HepG2 (cell line): ENCODE measurements around the gene SFRP4. TPM values are rescaled to one million over a fixed set of nuclear protein-coding genes. Genes with fewer than 3 reads are reported as not detected.

ENCODE experiments used
- AHDC1 ChIP-seq: sonication (generic); formaldehyde crosslinking; IDR thresholded peaks from 2 replicates; pipeline ENCODE4 v1.5.1; 2020; ENCODE audit warnings: mild to moderate bottlenecking, missing genetic modification reagents, borderline replicate concordance
- ATF3 ChIP-seq: sonication (generic); formaldehyde crosslinking; IDR thresholded peaks from 2 replicates; pipeline ENCODE4 v1.4.0; 2020; ENCODE audit warnings: missing genetic modification reagents
- JUNB ChIP-seq: sonication (generic); formaldehyde crosslinking; IDR thresholded peaks from 2 replicates; pipeline ENCODE4 v1.8.0; 2022; ENCODE audit warnings: missing genetic modification reagents, mild to moderate bottlenecking, borderline replicate concordance
- KMT2A ChIP-seq: sonication (generic); formaldehyde crosslinking; IDR thresholded peaks from 2 replicates; pipeline ENCODE4 v1.4.0; 2020; ENCODE audit warnings: missing genetic modification reagents
- MIXL1 ChIP-seq: IDR thresholded peaks from 2 replicates; pipeline ENCODE4 v1.6.1; 2016
- NONO ChIP-seq, 2 experiments: fragments of 450-650 bp in 1 of 2; sonication (generic) in 1 of 2; formaldehyde crosslinking in 1 of 2; IDR thresholded peaks in 1 of 2; conservative IDR thresholded peaks in 1 of 2; 2 replicates each; pipeline versions ENCODE4 v1.6.1 to v1.8.0; 2017 to 2022; ENCODE audit warnings: mild to moderate bottlenecking in 1 of 2, missing genetic modification reagents in 1 of 2, moderate library complexity in 1 of 2
- POGZ ChIP-seq: sonication (generic); formaldehyde crosslinking; IDR thresholded peaks from 2 replicates; pipeline ENCODE4 v1.4.0; 2020; ENCODE audit warnings: mild to moderate bottlenecking, missing genetic modification reagents
- SKI ChIP-seq: fragments of 450-650 bp; IDR thresholded peaks from one replicate; pipeline ENCODE4 v1.6.1; 2018; ENCODE audit warnings: mild to moderate bottlenecking; ENCODE audit not compliant: partially characterized antibody
- SRY ChIP-seq: sonication (generic); formaldehyde crosslinking; IDR thresholded peaks from 2 replicates; pipeline ENCODE4 v1.8.0; 2022; ENCODE audit warnings: mild to moderate bottlenecking, missing genetic modification reagents
- TGIF2 ChIP-seq: IDR thresholded peaks from 2 replicates; pipeline ENCODE4 v1.6.1; 2016; ENCODE audit warnings: control low read depth, missing compliant biosample characterization
- YEATS2 ChIP-seq: sonication (generic); formaldehyde crosslinking; IDR thresholded peaks from 2 replicates; pipeline ENCODE4 v1.4.0; 2020; ENCODE audit warnings: missing genetic modification reagents, borderline replicate concordance
- ZNF3 ChIP-seq: IDR thresholded peaks from 2 replicates; pipeline ENCODE4 v1.7.0; 2017; ENCODE audit warnings: inconsistent platforms
- ZNF670 ChIP-seq: sonication (generic); formaldehyde crosslinking; IDR thresholded peaks from 2 replicates; pipeline ENCODE4 v1.8.0; 2022; ENCODE audit warnings: mild to moderate bottlenecking, missing genetic modification reagents, borderline replicate concordance
- ZNF672 ChIP-seq: sonication (generic); formaldehyde crosslinking; IDR thresholded peaks from 2 replicates; pipeline ENCODE4 v1.8.1; 2022; ENCODE audit warnings: missing genetic modification reagents
- ZNF816 ChIP-seq: sonication (generic); formaldehyde crosslinking; IDR thresholded peaks from 2 replicates; pipeline ENCODE4 v1.8.0; 2022; ENCODE audit warnings: missing genetic modification reagents, mild to moderate bottlenecking, borderline replicate concordance
- ZNF878 ChIP-seq: sonication (generic); formaldehyde crosslinking; IDR thresholded peaks from 2 replicates; pipeline ENCODE4 v1.8.1; 2023; ENCODE audit warnings: mild to moderate bottlenecking, missing genetic modification reagents, moderate library complexity
- ZSCAN30 ChIP-seq: sonication (generic); formaldehyde crosslinking; IDR thresholded peaks from 2 replicates; pipeline ENCODE4 v1.5.0; 2020; ENCODE audit warnings: mild to moderate bottlenecking, missing genetic modification reagents
- polyA plus RNA-seq, 8 experiments: library from polyadenylated mRNA; depleted of rRNA in 3 of 8; stranded (reverse) in 7 of 8; unstranded in 1 of 8; fragments of >200 nt; fragmentation: Illumina TruSeq in 4 of 8; extraction: Trizol in 4 of 8; gene quantifications; 2 replicates each; pipeline versions ENCODE4 v1.2.1 to v1.2.3, GENCODE V29; 2011 to 2016; ENCODE audit warnings: low read depth in 4 of 8, missing spikeins in 1 of 8, mixed read lengths in 1 of 8; ENCODE audit not compliant: insufficient read depth in 1 of 8
- total RNA-seq, 5 experiments: library from RNA; depleted of rRNA; stranded (reverse); fragments of >200 nt; fragmentation: Illumina TruSeq; extraction: Trizol; gene quantifications; 2 replicates each; pipeline ENCODE4 v1.2.3, GENCODE V29; 2016; ENCODE audit warnings: low read depth in 1 of 5
- TF ChIP-seq, protein P1 (sequence below): sonication (generic); formaldehyde crosslinking; IDR thresholded peaks from 2 replicates; pipeline ENCODE4 v1.5.0; 2020; ENCODE audit warnings: mild to moderate bottlenecking, missing genetic modification reagents
- TF ChIP-seq, protein P2 (sequence below): sonication (generic); formaldehyde crosslinking; IDR thresholded peaks from 2 replicates; pipeline ENCODE4 v1.5.1; 2020; ENCODE audit warnings: missing genetic modification reagents, mild to moderate bottlenecking, borderline replicate concordance
- TF ChIP-seq, protein P3 (sequence below): sonication (generic); formaldehyde crosslinking; IDR thresholded peaks from 2 replicates; pipeline ENCODE4 v1.4.0; 2020; ENCODE audit warnings: mild to moderate bottlenecking, missing genetic modification reagents

Gene SFRP4
- total and polyA plus RNA-seq, 2 of the 13 experiments (the other 11 are each of a cell fraction or from before 2014, with no cell fraction given): 0.96 to 1.8 TPM

DNA sequence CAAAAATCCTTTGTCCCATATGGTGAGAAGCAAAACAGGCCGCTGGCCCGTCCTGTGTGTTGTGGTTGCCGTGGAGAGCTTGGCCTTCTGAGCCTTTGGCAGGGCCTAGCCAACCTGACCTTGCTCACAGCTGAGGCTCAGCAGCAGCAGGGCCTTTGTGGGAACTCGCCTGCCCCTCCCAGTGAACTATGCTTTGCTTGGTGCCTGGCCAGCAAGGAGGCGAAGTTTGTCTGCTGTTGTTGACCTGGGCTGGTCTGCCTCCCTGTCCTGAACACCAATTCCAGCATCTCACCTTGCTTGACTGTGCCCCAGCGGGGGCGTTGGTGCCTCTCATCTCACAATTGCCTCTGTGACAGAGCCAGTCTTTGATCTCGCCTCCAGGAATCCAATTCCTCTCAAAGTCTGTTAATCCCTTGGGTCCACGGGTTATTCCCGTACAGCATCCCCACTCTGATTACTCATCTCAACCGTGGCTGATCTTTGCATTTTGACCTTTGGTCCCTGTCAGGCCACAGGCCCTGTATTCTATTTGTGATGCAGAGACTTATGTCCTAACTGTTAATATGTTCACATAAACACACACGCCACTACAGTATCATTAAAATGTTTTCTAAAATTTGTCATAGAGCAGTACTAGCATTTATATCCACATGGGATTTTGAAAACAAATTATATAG, 26.5 kb upstream of the SFRP4 start (continued):
- no peak for TF ChIP-seq NONO (IDR thresholded peaks at IDR 0.05)
- TF ChIP-seq NONO (CRISPR knock-in tag; conservative IDR thresholded peaks at IDR 0.05): peak; percentile 95
- TF ChIP-seq ZNF3 (CRISPR knock-in tag): 0 out of 2 replicates have a peak, but pooled peaks have one; percentile 47
- TF ChIP-seq, protein P1, sequence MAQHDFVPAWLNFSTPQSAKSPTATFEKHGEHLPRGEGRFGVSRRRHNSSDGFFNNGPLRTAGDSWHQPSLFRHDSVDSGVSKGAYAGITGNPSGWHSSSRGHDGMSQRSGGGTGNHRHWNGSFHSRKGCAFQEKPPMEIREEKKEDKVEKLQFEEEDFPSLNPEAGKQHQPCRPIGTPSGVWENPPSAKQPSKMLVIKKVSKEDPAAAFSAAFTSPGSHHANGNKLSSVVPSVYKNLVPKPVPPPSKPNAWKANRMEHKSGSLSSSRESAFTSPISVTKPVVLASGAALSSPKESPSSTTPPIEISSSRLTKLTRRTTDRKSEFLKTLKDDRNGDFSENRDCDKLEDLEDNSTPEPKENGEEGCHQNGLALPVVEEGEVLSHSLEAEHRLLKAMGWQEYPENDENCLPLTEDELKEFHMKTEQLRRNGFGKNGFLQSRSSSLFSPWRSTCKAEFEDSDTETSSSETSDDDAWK (CRISPR knock-in tag): no peak
- TF ChIP-seq, protein P2, sequence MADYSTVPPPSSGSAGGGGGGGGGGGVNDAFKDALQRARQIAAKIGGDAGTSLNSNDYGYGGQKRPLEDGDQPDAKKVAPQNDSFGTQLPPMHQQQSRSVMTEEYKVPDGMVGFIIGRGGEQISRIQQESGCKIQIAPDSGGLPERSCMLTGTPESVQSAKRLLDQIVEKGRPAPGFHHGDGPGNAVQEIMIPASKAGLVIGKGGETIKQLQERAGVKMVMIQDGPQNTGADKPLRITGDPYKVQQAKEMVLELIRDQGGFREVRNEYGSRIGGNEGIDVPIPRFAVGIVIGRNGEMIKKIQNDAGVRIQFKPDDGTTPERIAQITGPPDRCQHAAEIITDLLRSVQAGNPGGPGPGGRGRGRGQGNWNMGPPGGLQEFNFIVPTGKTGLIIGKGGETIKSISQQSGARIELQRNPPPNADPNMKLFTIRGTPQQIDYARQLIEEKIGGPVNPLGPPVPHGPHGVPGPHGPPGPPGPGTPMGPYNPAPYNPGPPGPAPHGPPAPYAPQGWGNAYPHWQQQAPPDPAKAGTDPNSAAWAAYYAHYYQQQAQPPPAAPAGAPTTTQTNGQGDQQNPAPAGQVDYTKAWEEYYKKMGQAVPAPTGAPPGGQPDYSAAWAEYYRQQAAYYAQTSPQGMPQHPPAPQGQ: peak; percentile 43; the same call in 1 of the 2 replicates
- TF ChIP-seq ATF3 (CRISPR knock-in tag): peak; percentile 91
- TF ChIP-seq AHDC1 (CRISPR knock-in tag): peak; percentile 92
- TF ChIP-seq KMT2A: peak; percentile 81
- no peak for TF ChIP-seq SRY (CRISPR knock-in tag)
- TF ChIP-seq SKI: peak; percentile 97
- TF ChIP-seq YEATS2 (CRISPR knock-in tag): peak; percentile 73; the same call in 1 of the 2 replicates
- peak; percentile 83; the same call in 1 of the 2 replicates for TF ChIP-seq JUNB
- no peak for TF ChIP-seq ZSCAN30 (CRISPR knock-in tag)
- no peak; the same call in 1 of the 2 replicates for TF ChIP-seq ZNF670 (CRISPR knock-in tag)
- peak; percentile 94 for TF ChIP-seq POGZ (CRISPR knock-in tag)
- TF ChIP-seq ZNF878 (CRISPR knock-in tag): 0 out of 2 replicates have a peak, but pooled peaks have one; percentile 68
- no peak for TF ChIP-seq ZNF816 (CRISPR knock-in tag)
- TF ChIP-seq MIXL1 (CRISPR knock-in tag): peak; percentile 95
- TF ChIP-seq, protein P3, sequence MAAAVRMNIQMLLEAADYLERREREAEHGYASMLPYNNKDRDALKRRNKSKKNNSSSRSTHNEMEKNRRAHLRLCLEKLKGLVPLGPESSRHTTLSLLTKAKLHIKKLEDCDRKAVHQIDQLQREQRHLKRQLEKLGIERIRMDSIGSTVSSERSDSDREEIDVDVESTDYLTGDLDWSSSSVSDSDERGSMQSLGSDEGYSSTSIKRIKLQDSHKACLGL: peak; percentile 38; the same call in 1 of the 2 replicates
- no peak for TF ChIP-seq ZNF672 (CRISPR knock-in tag)
- no peak for TF ChIP-seq TGIF2 (CRISPR knock-in tag)
